K562 (cell line): ENCODE data around the gene NSF. TPM values are rescaled to one million over a fixed set of nuclear protein-coding genes. Genes with fewer than 3 reads are reported as not detected.

Source experiments
- ATAC-seq: fragments of 200-7000 bp; cut with Tn5 transposase; 3 replicates; pipeline ENCODE4 v1.9.1; 2020; ENCODE audit warnings: moderate library complexity
- BruUV-seq: library from RNA; stranded (reverse); fragments of 400-500 nt; replicated peaks from 2 replicates; lab custom pipeline; 2021; lab: Mats Ljungman, UMichigan
- CTCF ChIA-PET: fragments of 300-600 bp; formaldehyde crosslinking; extraction: SDS; loops from one replicate; lab custom pipeline; 2021; ENCODE audit warnings: low intra/inter-chr PET ratio; lab: Yijun Ruan, JAX
- POLR2A ChIA-PET: fragments of 300-600, 350-650 bp; sonication (Branson Sonifier 250); formaldehyde crosslinking; extraction: SDS; loops from one replicate; lab custom pipeline; 2021; ENCODE audit warnings: antibody characterized with exemption, inconsistent platforms; lab: Yijun Ruan, JAX
- DNase-seq, 4 experiments: peaks; one replicate each; pipeline versions ENCODE4 v3.0.0 to v3.0.0-alpha.2; 2011 to 2018; ENCODE audit warnings: low spot score in 3 of 4, mixed read lengths in 3 of 4; ENCODE audit errors: extremely low read depth in 1 of 4
- FAIRE-seq: peaks from 2 replicates; lab custom pipeline; 2011; peaks lifted over from hg19 to GRCh38; lab: Jason Lieb, UNC
- H2AFZ ChIP-seq: 2 replicates; pipeline ENCODE4 v1.6.0; 2011; ENCODE audit warnings: low read depth, low read length, control low read depth, inconsistent platforms
- H3K27ac ChIP-seq: fragments of 200-600 bp; 3 replicates; pipeline ENCODE4 v1.8.0; 2011; ENCODE audit warnings: low read depth, mild to moderate bottlenecking, control low read depth, inconsistent platforms, low read length, moderate library complexity, mixed read lengths; ENCODE audit errors: extremely low read depth
- H3K27me3 ChIP-seq, 2 experiments: fragments of 300-600 bp in 1 of 2; 2 replicates in 1 of 2; 3 replicates in 1 of 2; pipeline versions ENCODE4 v1.6.0 to v1.8.0; 2011; ENCODE audit warnings: inconsistent platforms in 2 of 2, low read length in 2 of 2, mild to moderate bottlenecking in 1 of 2, mixed read lengths in 1 of 2, moderate library complexity in 1 of 2; ENCODE audit not compliant: control insufficient read depth in 2 of 2, insufficient read depth in 2 of 2
- H3K36me3 ChIP-seq: fragments of 300-600 bp; 3 replicates; pipeline ENCODE4 v1.8.0; 2011; ENCODE audit warnings: mild to moderate bottlenecking, low read length, inconsistent platforms; ENCODE audit not compliant: control insufficient read depth, insufficient read depth
- H3K4me1 ChIP-seq, 2 experiments: fragments of 200-600 bp in 1 of 2; replicated peaks in 1 of 2; 2 replicates in 1 of 2; 3 replicates in 1 of 2; pipeline versions ENCODE4 v1.5.1 to v1.8.0; 2011; ENCODE audit warnings: inconsistent platforms in 2 of 2, low read length in 2 of 2, mild to moderate bottlenecking in 1 of 2, mixed read lengths in 1 of 2, moderate library complexity in 1 of 2; ENCODE audit not compliant: control insufficient read depth in 2 of 2, insufficient read depth in 2 of 2
- H3K4me2 ChIP-seq: 2 replicates; pipeline ENCODE4 v1.6.1; 2011; ENCODE audit warnings: low read length, control low read depth, inconsistent platforms, mixed read lengths; ENCODE audit not compliant: insufficient read depth
- H3K4me3 ChIP-seq: fragments of 200-600 bp; sonication (generic), shearing (Covaris generic); 2 replicates; pipeline ENCODE4 v1.5.1; 2016; ENCODE audit warnings: control low read depth, inconsistent platforms
- H3K79me2 ChIP-seq: fragments of 200-600 bp; 3 replicates; pipeline ENCODE4 v1.8.0; 2011; ENCODE audit warnings: low read length, inconsistent platforms; ENCODE audit not compliant: control insufficient read depth, insufficient read depth
- H3K9ac ChIP-seq, 2 experiments: 2 replicates each; pipeline versions ENCODE4 v1.6.0 to v1.6.1; 2011; ENCODE audit warnings: low read depth in 2 of 2, low read length in 2 of 2, control low read depth in 1 of 2, inconsistent platforms in 1 of 2, mild to moderate bottlenecking in 1 of 2, mixed read lengths in 1 of 2; ENCODE audit not compliant: insufficient read depth in 1 of 2
- H3K9me1 ChIP-seq: one replicate; pipeline ENCODE4 v1.6.0; 2011; ENCODE audit warnings: inconsistent platforms, mild to moderate bottlenecking, low read length, moderate library complexity; ENCODE audit not compliant: control insufficient read depth, insufficient read depth
- H3K9me3 ChIP-seq: replicated peaks from 2 replicates; pipeline ENCODE4 v1.5.1; 2011; ENCODE audit warnings: low read depth, low read length, inconsistent platforms; ENCODE audit not compliant: control insufficient read depth, insufficient read depth
- H4K20me1 ChIP-seq: replicated peaks from 2 replicates; pipeline ENCODE4 v1.6.1; 2011; ENCODE audit warnings: low read length, inconsistent platforms, mixed read lengths; ENCODE audit not compliant: control insufficient read depth, insufficient read depth
- HLTF ChIP-seq: fragments of 450-650 bp; IDR thresholded peaks from 2 replicates; pipeline ENCODE4 v1.6.1; 2016
- ILK ChIP-seq: fragments of 450-650 bp; IDR thresholded peaks from 2 replicates; pipeline ENCODE4 v1.6.1; 2016; ENCODE audit warnings: missing genetic modification characterization, low read depth, mild to moderate bottlenecking, missing compliant biosample characterization, moderate library complexity, borderline replicate concordance
- KHSRP ChIP-seq: fragments of 450-650 bp; IDR thresholded peaks from 2 replicates; pipeline ENCODE4 v1.6.1; 2017
- MTA1 ChIP-seq: fragments of 450-650 bp; IDR thresholded peaks from 2 replicates; pipeline ENCODE4 v1.6.1; 2017; ENCODE audit warnings: borderline replicate concordance
- NFIX ChIP-seq: fragments of 250-450 bp; sonication (Bioruptor Pico); IDR thresholded peaks from 2 replicates; pipeline ENCODE4 v1.4.0; 2020; ENCODE audit warnings: low read depth, mild to moderate bottlenecking, moderate library complexity
- NKRF ChIP-seq: fragments of 450-650 bp; IDR thresholded peaks from 2 replicates; pipeline ENCODE4 v1.6.1; 2016; ENCODE audit warnings: borderline replicate concordance
- PTBP1 ChIP-seq: fragments of 200-400 bp; formaldehyde crosslinking; IDR thresholded peaks from 2 replicates; pipeline ENCODE4 v1.6.1; 2017; ENCODE audit warnings: low read depth, low read length
- RFX1 ChIP-seq: fragments of 450-650 bp; IDR thresholded peaks from 2 replicates; pipeline ENCODE4 v1.6.1; 2016; ENCODE audit warnings: mild to moderate bottlenecking, moderate library complexity
- RFX7 ChIP-seq: fragments of 250-450 bp; sonication (Bioruptor Pico); IDR thresholded peaks from 2 replicates; pipeline ENCODE4 v1.5.1; 2021; ENCODE audit warnings: mild to moderate bottlenecking
- SMARCB1 ChIP-seq: IDR thresholded peaks from 2 replicates; pipeline ENCODE4 v1.6.1; 2011; ENCODE audit warnings: improper control_type of control experiment, low read depth; ENCODE audit not compliant: insufficient read length
- WGBS: fragments of 100-300 bp; shearing (Covaris generic); methylation state at CpG from one replicate; pipeline ENCODE4 v1.1.6; 2016; ENCODE audit warnings: low coverage, mixed read lengths; ENCODE audit not compliant: insufficient coverage; ENCODE audit errors: missing lambda C conversion rate; 5-methylcytosine and 5-hydroxymethylcytosine counted together
- in situ Hi-C: fragments of 300-500 bp; cut with MboI; formaldehyde crosslinking; loops from 4 replicates; pipeline ENCODE4 v1.15.0; 2018; ENCODE audit warnings: inconsistent platforms, mixed read lengths
- intact Hi-C: fragments of 100-400 bp; cut with micrococcal nuclease; formaldehyde crosslinking; loops from 2 replicates; pipeline ENCODE4 v1.14.2; 2022
- polyA plus RNA-seq, 8 experiments: library from polyadenylated mRNA; depleted of rRNA in 4 of 8; stranded (reverse) in 5 of 8; unstranded in 3 of 8; fragments of >200 nt; fragmentation: Nextera tagmentation in 2 of 8; fragmentation: Illumina TruSeq in 1 of 8; extraction: Ambion mirVana in 2 of 8; extraction: Trizol in 1 of 8; gene quantifications; 2 replicates each; pipeline versions ENCODE4 v1.2.1 to v1.2.3, GENCODE V29; 2011 to 2014; ENCODE audit warnings: inconsistent platforms in 1 of 8, missing spikeins in 1 of 8
- total RNA-seq, 7 experiments: library from RNA; depleted of rRNA in 6 of 7; stranded (reverse); fragments of >200 nt in 6 of 7; fragmentation: Illumina TruSeq in 2 of 7; extraction: Trizol in 2 of 7; gene quantifications; 2 replicates each; pipeline versions ENCODE4 v1.2.1 to v1.2.3, GENCODE V29; 2011 to 2021; ENCODE audit warnings: low replicate concordance in 1 of 7

NSF gene
- total and polyA plus RNA-seq, 9 of the 15 experiments (the other 6 are each of a cell fraction or from before 2014, with no cell fraction given): 16.7 to 39.8 (median 36.7) TPM

GRCh38 chr17:46759141-46759540 lies 168.7 kb downstream of the NSF start:
- Histone ChIP-seq H3K9me1 (no peaks in the 10 kb centered on the region), H2AFZ (no peak overlapping the region), H3K36me3 (peaks cover 32% of the 10 kb centered on the region; the same call in 2 of the 3 replicates), H3K4me2 (no peak overlapping the region), H4K20me1 (no peaks in the 10 kb centered on the region), H3K79me2 (no peaks in the 10 kb centered on the region), H3K27me3 (no peaks in the 10 kb centered on the region), H3K9me3 (no peaks in the 10 kb centered on the region), H3K4me1 (peaks cover 5 to 6% of the 10 kb centered on the region in 2 experiments; a peak in 4 of 5 replicates), H3K27ac (no peak overlapping the region), H3K9ac (no peak overlapping the region), H3K4me3 (no peak overlapping the region)
- WGBS: 88% methylated on average over 9 of the region's 9 CpGs
- in situ Hi-C loops: loop anchor here (25.0 kb wide), 1 partner anchor 322 kb away; no protein-coding TSS in a partner anchor
- POLR2A ChIA-PET: interaction anchor here (0.7 kb wide), 1 partner anchor 8 kb away, joined by 3 read pairs; no protein-coding TSS in a partner anchor
- intact Hi-C loops: no loop called here
- CTCF ChIA-PET: no interaction called here
- no TSS peak for BruUV-seq
- no peak for ATAC-seq
- DNase-seq: no peak
- no peak for FAIRE-seq
- TF ChIP-seq NFIX (CRISPR knock-in tag) (no peak), NKRF (no peak), RFX1 (no peak), KHSRP (no peak), HLTF (no peak), MTA1 (no peak), ILK (no peak), SMARCB1 (no peak), RFX7 (no peak), PTBP1 (no peak)
